GM04504 (cell line): Measurements from ENCODE around the gene ZNF284.
"Not testable (repeated sequence)": the region's sequence is repeated elsewhere in the genome, so short reads cannot be mapped to it uniquely, and the experiment has no call there.

Source experiments
- DNase-seq: peaks from one replicate; pipeline ENCODE4 v3.0.0-alpha.2; 2012; ENCODE audit warnings: low read depth

ZNF284 gene

DNA sequence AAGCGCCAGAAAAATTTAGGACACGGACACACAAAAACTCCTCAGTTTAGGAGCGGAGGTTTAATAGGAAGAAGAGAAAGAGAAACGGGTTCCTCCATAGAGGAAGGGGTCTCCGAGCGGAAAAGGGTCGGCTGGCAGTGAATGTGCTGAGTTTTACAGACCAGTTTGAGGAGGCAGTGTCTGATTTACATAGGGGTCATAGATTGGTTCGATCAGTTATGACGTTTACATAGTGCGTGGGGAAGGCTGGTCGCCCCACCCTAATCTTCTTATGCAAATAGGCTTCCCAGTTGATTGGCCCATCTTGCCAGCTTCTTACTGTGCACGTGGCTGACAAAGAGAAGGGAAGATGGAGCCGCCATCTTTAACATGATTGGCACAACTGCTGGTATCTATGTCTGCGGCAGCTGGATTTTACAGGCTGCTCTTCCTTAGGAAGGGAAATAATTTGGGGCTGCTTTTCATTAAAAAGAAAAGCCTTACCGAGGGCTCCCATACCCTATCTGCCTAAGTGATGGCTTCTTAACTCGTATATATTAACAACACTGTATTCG is 40.0 kb downstream of the ZNF284 start:
- no peak for DNase-seq

DNA sequence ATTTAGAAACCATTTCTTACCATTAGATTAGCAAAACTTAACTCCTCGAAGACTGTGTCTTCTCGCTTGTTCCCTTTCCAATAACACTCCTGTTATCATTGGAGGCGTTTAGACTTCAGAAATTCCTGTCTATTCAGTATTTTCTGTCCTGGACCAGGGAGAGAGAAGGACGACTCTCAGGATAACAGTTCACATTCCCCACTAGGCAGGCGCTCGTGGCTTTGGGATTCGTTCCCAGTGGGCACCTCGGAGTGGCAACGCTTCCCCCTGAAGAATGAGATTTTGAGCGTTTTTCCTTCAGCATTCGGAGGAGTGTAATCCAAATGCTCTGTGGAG is 40.8 kb downstream of the ZNF284 start:
- no peak for DNase-seq

DNA sequence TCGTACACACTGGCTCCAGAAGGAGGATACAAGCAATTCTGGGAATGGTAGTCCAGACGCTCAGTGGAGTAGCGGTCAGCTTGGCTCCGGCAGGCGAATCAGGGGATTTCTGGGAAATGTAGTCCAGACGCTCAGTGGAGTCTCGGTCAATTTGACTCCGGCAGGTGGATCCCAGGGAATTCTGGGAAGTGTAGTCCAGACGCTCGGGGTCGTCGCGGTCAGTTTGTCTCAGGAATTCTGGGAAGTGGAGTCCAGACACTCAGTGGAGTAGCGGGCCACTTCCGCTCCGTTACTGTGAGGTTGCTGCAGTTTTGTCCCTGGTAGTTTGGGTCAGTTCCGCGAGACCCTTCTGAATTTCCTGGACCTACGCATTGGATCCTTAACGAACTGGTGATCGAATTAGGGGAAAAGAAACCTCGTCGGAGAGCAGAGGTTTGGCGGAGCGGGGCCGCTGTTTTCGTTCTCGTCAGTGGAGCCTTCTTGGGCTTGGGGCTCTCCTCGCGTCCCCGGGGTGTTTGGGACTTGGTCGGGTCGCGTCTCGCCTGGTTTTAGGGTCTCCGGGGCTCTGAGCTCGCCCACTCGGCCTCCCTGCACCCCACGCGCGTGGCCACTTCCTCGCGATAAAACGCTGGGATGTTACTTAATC is 41.3 kb downstream of the ZNF284 start, which contains the start of gene ZNF225:
ZNF225 (plus strand) TSS at position 262 of the 646 bp plus-strand sequence. CDS start 2,429 bp downstream, outside the sequence.
- peak; percentile 98 for DNase-seq

DNA sequence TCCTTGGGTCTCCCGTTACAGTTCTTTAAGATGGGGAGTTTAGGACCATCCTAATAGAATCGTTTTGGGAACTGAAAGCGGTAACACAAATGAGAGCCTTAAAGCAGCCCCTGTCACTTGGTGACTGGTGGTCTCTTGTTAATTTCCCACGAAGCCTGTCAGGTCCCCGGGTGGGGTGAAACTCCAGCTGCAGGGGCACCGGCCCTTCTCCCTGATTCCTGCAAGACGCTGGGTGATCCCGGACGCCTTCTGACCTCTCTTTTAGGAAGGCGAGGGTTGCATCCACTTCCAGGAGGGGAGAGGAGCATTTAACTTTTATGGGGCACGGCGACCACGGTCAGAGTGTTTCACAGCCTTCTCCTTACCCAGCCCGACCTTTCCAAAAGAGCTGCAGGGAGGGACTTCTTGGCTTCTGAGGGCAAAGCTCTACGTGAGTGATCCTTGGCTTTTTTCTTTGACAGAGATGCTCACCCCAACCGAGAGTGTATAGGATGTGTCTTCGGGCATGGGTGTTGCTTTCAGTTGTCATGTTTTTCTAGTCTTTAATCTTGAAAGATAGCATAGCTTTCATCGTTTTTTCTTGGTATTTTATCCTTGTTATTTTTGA is 41.9 kb downstream of the ZNF284 start:
- DNase-seq: no peak

DNA sequence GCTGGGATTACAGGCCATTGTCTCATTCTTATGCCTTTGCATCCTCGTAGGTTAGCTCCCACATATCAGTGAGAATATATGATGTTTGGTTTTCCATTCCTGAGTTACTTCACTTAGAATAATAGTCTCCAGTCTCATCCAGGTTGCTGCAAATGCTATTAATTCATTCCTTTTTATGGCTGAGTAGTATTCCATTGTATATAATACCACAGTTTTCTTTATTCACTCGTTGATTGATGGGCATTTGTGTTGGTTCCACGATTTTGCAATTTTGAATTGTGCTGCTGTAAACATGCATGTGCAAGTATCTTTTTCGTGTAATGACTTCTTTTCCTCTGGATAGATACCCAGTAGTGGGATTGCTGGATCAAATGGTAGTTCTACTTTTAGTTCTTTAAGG is 49.2 kb downstream of the ZNF284 start:
- not testable (repeated sequence) for DNase-seq

DNA sequence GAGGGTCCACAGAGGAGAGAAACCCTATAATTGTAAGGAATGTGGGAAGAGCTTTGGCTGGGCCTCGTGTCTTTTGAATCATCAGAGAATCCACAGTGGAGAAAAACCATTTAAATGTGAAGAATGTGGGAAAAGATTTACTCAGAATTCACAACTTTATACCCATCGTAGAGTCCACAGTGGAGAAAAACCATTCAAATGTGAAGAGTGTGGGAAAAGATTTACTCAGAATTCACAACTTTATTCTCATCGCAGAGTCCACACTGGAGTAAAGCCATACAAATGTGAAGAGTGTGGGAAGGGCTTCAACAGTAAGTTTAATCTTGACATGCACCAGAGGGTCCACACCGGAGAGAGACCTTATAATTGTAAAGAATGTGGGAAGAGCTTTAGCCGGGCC is 60.0 kb downstream of the ZNF284 start:
- no peak for DNase-seq
